RWPE2 (cell line): ENCODE results near the gene CCR7.

Experiments used
- ATAC-seq: fragments of 200-7000 bp; cut with Tn5 transposase; 3 replicates; pipeline ENCODE4 v1.9.1; 2021; ENCODE audit warnings: low read depth
- DNase-seq: peaks from one replicate; pipeline ENCODE4 v3.0.0-alpha.2; 2020; ENCODE audit warnings: low spot score
- H3K27ac ChIP-seq: fragments of 450-650 bp; 2 replicates; pipeline ENCODE4 v1.5.1; 2017; ENCODE audit warnings: mild to moderate bottlenecking; ENCODE audit not compliant: poor library complexity, severe bottlenecking
- H3K27me3 ChIP-seq: fragments of 250-450 bp; sonication (Bioruptor Pico); 2 replicates; pipeline ENCODE4 v1.5.1; 2021; ENCODE audit warnings: mild to moderate bottlenecking, moderate library complexity; ENCODE audit not compliant: insufficient read depth, poor library complexity, severe bottlenecking
- H3K36me3 ChIP-seq: fragments of 250-450 bp; sonication (Bioruptor Pico); 2 replicates; pipeline ENCODE4 v1.5.1; 2020; ENCODE audit warnings: low read depth, mild to moderate bottlenecking, moderate library complexity
- H3K4me1 ChIP-seq: fragments of 250-450 bp; sonication (Bioruptor Pico); 2 replicates; pipeline ENCODE4 v1.5.1; 2021; ENCODE audit warnings: mild to moderate bottlenecking, moderate library complexity; ENCODE audit not compliant: insufficient read depth, poor library complexity, severe bottlenecking
- H3K4me3 ChIP-seq: fragments of 250-450 bp; sonication (Bioruptor Pico); 2 replicates; pipeline ENCODE4 v1.5.1; 2021; ENCODE audit warnings: mild to moderate bottlenecking, moderate library complexity; ENCODE audit not compliant: severe bottlenecking
- H3K9me3 ChIP-seq: fragments of 250-450 bp; sonication (Bioruptor Pico); 2 replicates; pipeline ENCODE4 v1.5.1; 2021; ENCODE audit warnings: mild to moderate bottlenecking, moderate library complexity; ENCODE audit not compliant: severe bottlenecking
- TF ChIP-seq, protein P1 (sequence below): fragments of 450-650 bp; IDR thresholded peaks from one replicate; pipeline ENCODE4 v1.5.1; 2017; ENCODE audit warnings: mild to moderate bottlenecking, moderate library complexity; ENCODE audit not compliant: poor library complexity, severe bottlenecking

CCR7 gene

DNA sequence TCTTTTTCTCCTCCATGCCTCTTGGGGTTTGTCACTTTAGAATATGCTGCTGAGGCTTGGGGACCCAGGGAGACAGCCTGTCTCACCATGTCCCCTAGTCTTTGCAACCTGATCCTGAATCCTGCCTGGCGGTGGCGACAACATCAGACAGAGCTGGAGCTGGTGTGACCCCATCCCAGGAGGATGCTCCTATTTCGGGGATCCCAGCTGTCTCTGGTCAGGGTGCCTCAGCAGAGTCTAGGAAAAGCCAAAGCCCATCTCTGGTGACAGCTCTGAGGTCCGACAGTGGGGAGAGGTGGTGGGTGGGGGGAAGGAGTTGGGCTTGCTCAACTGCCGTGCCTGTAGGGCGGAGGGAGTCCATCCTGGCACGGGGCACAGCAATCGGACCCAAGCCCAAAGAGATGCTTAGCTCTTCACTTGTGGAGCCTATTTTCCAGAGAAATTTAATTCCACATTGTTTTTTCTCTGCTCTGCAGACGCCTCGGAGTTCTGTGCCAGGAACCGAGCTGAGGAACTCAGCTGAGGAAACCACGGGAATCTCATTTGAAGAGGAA is 53.5 kb downstream of the CCR7 start:
- Histone ChIP-seq H3K27me3 (no peaks in the 10 kb centered on the region), H3K27ac (peak overlapping the region; percentile 100), H3K4me1 (peaks cover 44% of the 10 kb centered on the region), H3K36me3 (no peaks in the 10 kb centered on the region), H3K4me3 (no peak overlapping the region), H3K9me3 (no peaks in the 10 kb centered on the region)
- peak; percentile 32 for DNase-seq
- no peak for ATAC-seq
- TF ChIP-seq, protein P1, sequence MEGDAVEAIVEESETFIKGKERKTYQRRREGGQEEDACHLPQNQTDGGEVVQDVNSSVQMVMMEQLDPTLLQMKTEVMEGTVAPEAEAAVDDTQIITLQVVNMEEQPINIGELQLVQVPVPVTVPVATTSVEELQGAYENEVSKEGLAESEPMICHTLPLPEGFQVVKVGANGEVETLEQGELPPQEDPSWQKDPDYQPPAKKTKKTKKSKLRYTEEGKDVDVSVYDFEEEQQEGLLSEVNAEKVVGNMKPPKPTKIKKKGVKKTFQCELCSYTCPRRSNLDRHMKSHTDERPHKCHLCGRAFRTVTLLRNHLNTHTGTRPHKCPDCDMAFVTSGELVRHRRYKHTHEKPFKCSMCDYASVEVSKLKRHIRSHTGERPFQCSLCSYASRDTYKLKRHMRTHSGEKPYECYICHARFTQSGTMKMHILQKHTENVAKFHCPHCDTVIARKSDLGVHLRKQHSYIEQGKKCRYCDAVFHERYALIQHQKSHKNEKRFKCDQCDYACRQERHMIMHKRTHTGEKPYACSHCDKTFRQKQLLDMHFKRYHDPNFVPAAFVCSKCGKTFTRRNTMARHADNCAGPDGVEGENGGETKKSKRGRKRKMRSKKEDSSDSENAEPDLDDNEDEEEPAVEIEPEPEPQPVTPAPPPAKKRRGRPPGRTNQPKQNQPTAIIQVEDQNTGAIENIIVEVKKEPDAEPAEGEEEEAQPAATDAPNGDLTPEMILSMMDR = no peak

DNA sequence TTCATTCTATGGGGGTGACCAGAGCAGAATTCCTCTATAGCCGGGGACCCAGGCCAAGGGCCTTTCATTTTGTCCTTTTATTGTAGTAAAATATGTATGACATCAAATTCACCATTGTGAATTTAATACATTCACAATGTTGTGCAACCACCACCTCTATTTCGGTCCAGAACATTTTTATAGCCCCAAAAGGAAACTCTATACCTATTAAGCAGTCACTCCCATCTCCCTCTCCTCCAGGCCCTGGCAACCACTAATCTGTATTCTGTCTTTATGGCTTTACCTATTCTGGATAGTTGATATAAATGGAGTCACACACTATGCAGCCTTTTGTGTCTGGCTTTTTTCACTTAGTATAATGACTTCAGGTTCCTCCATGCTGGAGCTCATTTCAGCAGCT is 54.1 kb downstream of the CCR7 start:
- ATAC-seq (no peak), DNase-seq (no peak)
- H3K9me3 ChIP-seq = no peaks in the 10 kb centered on the region
- TF ChIP-seq, protein P1 = no peak
- H3K4me1 ChIP-seq = peaks cover 38% of the 10 kb centered on the region
- no peaks in the 10 kb centered on the region for H3K27me3 ChIP-seq
- peak overlapping the region; percentile 100 for H3K27ac ChIP-seq
- H3K36me3 ChIP-seq = no peaks in the 10 kb centered on the region
- no peak overlapping the region for H3K4me3 ChIP-seq

DNA sequence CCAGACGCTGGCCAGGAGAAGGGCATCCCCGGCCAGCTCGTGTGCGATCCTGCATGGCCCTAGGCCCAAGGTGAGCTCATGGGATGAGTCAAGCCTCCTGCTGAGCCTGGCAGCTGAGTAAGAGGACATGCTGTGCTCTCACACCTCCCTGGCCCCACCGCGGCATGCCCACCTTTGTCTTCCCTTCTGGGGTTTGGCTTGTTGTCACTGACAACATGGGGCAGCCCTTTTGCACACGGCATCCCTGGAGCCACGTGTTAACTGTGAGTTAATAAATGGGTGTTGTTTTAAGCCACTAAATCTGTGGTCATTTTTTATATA is 55.0 kb downstream of the CCR7 start:
- peak; percentile 95 for ATAC-seq
- Histone ChIP-seq H3K9me3 (no peaks in the 10 kb centered on the region), H3K4me3 (no peak overlapping the region), H3K4me1 (peaks cover 34% of the 10 kb centered on the region), H3K27me3 (no peaks in the 10 kb centered on the region), H3K27ac (peak overlapping the region; percentile 100), H3K36me3 (no peaks in the 10 kb centered on the region)
- TF ChIP-seq, protein P1 = no peak
- DNase-seq = peak; percentile 99

DNA sequence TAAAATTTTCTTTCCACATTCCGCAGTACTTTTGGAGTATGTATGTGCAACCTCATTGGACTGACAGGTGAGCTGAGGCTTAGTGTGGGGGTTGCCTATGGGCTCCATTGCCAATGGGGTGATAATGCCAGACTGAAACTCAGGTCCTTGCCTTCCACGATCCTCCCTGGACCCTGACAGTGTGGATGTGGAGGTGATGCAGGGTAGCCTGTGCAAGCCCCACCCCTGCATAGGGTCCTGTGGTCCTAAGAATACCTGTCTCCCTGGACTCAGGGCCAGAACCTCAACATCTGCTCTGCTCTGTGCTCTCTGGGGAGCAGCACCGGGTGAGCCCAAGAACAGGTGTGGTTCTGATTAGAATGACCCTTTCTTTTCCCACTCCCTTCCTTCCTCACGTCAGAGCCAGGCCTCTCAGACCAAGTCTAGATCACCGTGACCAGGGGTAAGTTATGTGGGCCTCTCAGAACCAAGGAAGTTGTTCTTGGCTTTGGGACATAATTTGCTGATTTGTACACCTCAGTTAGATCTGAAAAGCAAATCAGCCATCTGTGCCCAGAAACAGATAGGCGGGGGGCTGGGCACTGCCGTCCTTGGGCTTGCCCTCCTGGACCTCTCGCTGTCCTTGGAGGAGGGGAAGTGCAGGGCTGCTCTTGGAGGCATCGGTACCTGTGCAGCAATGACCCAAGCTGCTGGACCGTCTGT is 55.5 kb downstream of the CCR7 start:
- ATAC-seq = peak; percentile 21
- Histone ChIP-seq H3K4me3 (no peak overlapping the region), H3K36me3 (no peaks in the 10 kb centered on the region), H3K9me3 (no peaks in the 10 kb centered on the region), H3K27ac (peak overlapping the region; percentile 100), H3K4me1 (peaks cover 34% of the 10 kb centered on the region), H3K27me3 (no peaks in the 10 kb centered on the region)
- TF ChIP-seq, protein P1 = no peak
- no peak for DNase-seq

DNA sequence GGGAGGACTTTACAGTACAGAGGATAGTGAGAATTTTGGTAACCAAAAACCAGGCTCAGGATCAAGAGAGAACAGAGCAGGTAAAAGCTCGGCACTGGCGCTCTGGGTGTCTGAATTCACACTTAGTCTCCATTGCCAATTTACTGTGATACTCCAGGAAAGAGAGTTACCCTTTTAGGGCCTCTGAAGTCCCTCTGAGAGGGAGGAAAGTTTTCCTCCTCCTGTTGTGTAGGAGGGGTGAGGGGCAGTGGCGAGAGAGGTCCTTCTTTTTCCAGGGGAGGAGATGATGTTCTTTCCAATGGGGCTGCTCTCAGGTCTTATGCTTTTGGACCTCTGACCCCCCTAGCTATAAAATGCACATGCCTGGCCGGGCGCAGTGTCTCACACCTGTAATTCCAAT is 58.5 kb downstream of the CCR7 start:
- no peak for ATAC-seq
- Histone ChIP-seq H3K27me3 (no peaks in the 10 kb centered on the region), H3K4me1 (peaks cover 31% of the 10 kb centered on the region), H3K27ac (peak overlapping the region; percentile 27), H3K36me3 (no peaks in the 10 kb centered on the region), H3K4me3 (no peak overlapping the region), H3K9me3 (no peaks in the 10 kb centered on the region)
- DNase-seq = no peak
- TF ChIP-seq, protein P1 = no peak
